H1 (cell line): Measurements from ENCODE around the gene ZNF367. TPM values are rescaled to one million over a fixed set of nuclear protein-coding genes. Genes with fewer than 3 reads are reported as not detected.

Experiments
- RAD21 ChIP-seq, 2 experiments: IDR thresholded peaks in 1 of 2; conservative IDR thresholded peaks in 1 of 2; 2 replicates each; pipeline ENCODE4 v1.6.1; 2011; ENCODE audit warnings: low read depth in 2 of 2, low read length in 2 of 2, improper control_type of control experiment in 1 of 2, inconsistent platforms in 1 of 2, mild to moderate bottlenecking in 1 of 2, moderate library complexity in 1 of 2
- SAP30 ChIP-seq: fragments of 300-600 bp; sonication (generic); IDR thresholded peaks from 2 replicates; pipeline ENCODE4 v1.7.1; 2012; ENCODE audit warnings: low read length, moderate library complexity, mild to moderate bottlenecking, inconsistent platforms; ENCODE audit not compliant: insufficient read depth, insufficient replicate concordance
- polyA plus RNA-seq, 7 experiments: library from polyadenylated mRNA; depleted of rRNA in 3 of 7; stranded (reverse) in 5 of 7; unstranded in 2 of 7; fragments of >200 nt in 5 of 7; fragments of 200-250 nt in 2 of 7; gene quantifications; 1 replicate in 5 of 7; 2 replicates in 1 of 7; 4 replicates in 1 of 7; pipeline versions ENCODE4 v1.2.1 to v1.2.3, GENCODE V29; 2011 to 2013; ENCODE audit warnings: missing spikeins in 2 of 7, mixed read lengths in 2 of 7
- total RNA-seq: library from RNA; stranded (reverse); fragmentation: NEBNext Ultra II Directional; extraction: Animal tissue kit (Norgen Biotek cat#: 25700); gene quantifications from 2 replicates; pipeline ENCODE4 v1.2.1, GENCODE V29; 2021

The ZNF367 gene
- total and polyA plus RNA-seq, 2 of the 8 experiments (the other 6 are each of a cell fraction or from before 2014, with no cell fraction given): 2.2 to 8.2 TPM

DNA sequence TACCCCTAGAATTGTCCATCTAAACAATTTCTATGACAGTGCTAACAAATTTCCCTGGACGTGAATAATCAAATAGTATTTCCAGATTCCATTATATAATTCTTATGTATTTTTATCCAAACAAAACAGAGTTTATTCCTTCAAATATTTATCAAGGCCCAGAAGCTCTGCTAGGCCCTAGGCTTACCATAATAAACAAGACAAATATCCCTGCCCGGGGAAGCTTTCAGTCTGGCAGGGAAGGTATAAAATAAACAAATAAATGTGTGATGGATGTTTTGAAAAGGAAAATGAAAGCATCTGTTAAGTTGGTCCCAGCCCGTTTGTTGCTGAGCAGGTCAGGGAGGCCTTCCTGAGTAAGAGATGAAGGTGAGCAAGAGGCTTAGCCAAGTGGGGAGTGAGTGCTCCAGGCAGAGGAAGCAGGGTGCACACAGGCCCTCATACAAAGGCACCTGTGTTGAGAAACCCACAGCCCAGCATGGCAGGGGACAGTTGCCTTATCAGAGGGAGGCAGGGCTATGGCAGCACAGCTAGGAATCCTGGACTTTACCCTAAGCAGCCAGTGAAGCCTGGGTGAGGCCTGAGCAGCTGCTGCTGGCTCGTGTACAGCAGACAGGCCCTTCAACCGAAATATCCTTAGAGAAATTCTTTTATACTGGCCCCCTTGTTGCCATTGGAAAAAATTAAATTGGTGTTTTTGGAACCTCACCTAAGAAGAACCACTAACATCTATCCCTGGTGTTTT is 27.0 kb downstream of the ZNF367 start (continued):
- no peak for TF ChIP-seq SAP30
- no peak for TF ChIP-seq RAD21 (IDR thresholded peaks at IDR 0.05 in 1 of 2, conservative IDR thresholded peaks at IDR 0.05 in 1 of 2; ENCODE audit: low read depth in 2 of 2, low read length in 2 of 2)
- TF ChIP-seq, all 59 proteins: peak for 0
